NCI-H1092 treated with DMSO at 0.1 percent for 48 hours (cell line): ENCODE data around the gene POGK.
"Not testable (repeated sequence)": the region's sequence is repeated elsewhere in the genome, so short reads cannot be mapped to it uniquely, and the experiment has no call there.

ENCODE experiments used
- DNase-seq: peaks from one replicate; lab custom pipeline; 2025; lab: John Stamatoyannopoulos, UW

POGK gene

GRCh38 chr1:166857995-166858394, 18.7 kb downstream of the POGK start:
- DNase-seq: no peak

DNA sequence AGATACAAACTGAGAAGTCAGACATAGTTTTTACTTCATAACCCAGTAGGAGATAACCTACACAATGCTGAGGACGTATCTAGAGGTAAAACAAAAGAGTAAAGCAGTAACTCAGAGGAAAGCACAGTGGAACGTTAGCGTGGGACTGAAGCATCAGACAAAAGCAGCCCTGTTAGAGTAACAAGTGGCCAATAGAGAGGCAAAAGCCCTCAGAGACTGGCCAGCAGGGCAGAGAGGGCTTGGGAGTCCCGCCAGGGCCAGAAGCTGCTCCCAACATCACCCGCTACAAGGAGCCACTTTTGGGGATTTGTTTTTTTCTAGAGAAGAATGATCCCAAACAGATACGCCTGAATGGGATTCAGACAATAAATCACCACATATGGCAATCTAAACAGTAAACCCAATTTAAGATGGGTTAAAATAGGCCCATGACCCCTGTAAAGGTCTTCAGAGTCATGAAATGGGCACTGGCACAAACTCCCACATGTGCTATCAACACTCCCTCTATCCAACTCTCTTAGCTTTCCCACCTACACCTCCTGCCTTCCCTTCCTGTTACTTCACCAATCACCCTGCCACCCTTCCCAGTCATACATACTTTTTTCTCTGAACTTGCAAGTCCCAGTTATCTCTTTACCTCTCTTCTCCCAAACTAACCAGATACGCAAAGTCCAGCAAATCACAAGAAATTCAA, 19.6 kb downstream of the POGK start:
- no peak for DNase-seq

DNA sequence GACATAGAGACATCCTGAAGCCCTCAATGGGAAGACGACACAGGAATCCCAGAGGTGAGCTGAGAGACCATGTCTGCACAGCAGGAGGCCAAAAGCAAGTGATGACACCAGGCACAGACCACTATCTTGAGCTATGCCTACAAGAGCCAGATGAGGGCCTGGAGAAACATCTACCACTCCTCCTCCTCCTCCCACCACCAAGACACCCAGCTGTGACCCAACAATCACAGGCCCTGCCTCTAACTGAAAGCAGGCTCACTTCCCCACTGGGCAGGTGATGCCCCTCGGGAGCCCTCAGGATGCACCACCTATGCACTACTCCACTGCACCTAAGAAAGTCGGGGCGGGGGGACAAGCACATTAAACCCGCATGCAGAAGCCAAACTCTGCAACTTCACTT, 20.3 kb downstream of the POGK start:
- DNase-seq: no peak

DNA sequence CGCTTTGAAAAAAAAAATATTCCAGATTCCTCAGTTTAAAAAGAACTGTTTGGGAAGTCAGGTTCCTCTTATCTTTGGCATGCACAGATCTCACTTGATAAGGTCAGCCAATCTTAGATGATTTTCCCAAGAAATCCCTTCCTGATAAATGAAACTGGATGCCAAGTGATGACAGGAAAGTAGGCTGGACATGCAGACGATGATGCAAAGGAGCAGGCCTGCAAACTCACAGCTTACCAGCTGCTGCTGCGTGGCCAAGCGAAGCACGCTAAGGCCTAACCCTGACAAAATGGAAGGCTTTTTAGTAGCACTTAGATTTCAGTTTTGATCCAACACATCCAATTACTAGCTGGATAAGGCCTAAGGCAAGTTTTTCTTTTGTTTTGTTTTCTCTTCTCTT, 26.7 kb downstream of the POGK start:
- DNase-seq: no peak

DNA sequence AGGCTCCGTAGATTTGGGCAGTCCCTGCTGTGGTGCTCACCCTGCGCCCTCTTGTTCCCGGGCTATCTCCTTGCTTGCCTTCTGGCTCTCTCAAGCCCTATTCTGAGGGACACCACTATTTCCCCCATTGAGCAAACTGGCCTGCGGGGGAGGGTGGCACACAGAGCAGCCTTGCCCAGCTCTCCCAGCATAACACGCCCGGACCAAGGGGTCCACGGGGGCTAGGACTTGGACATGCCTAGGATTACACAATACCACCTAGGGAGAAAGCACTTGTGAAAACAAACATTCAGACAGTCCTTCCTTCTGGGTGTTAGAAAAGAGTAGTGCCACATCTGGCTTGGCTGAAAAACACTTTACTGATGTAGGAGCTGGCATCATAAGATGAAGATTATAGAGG, 29.4 kb downstream of the POGK start:
- no peak for DNase-seq

DNA sequence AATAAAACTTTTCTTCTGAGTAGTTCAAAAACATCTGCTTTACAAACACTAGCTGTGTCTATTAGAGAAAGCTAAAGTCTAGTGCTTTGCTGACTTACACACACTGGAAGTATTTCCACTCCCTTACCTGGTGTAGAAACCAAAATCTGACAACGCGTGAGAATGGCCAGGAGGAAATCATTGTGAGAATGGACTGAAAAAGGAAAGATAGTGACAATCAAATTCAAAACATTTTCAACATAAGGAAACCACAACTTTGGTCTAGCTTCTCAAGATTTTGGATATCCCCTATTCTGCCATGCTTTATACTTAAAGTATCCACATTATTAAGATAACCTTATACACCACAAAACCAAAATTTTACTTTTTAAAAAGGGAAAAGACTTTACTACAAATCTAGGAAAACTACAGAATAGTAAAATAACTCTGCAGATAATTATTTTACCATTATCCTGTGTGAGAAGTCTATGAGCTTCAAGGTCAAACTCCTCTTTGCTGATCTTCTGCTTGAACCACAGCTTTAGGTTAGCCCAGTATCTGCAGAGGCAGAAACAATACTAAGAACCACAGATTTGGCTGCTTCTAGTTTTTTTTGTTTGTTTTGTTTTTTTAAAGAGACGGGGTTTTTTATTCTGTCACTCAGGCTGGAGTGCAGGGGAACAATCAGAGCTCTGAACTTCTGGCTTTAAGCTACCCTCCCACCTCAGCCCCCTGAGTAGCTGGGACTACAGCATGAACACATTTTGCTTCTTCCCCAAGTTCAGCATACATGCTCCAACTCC, 30.2 kb downstream of the POGK start:
- no peak for DNase-seq

- DNase-seq: no peak
Measured at GRCh38 chr1:166870584-166870983, 31.3 kb downstream of the POGK start.

DNA sequence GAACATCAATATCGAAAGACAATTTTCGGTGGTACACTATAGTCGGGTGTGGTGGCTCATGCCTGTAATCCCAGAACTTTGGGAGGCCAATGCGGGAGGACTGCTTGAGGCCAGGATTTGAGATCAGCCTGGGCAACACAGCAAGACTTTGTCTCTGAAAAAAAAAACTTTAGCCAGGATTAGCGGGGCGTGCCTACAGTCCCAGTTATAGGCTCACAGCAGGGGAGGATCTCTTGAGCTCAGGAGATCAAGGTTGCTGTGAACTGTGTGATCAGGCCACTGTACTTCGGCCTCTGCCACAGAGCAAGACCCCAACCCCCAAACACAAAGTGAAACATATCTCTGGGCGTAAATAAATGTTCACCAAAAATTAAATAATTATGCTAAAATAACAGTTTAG, 35.2 kb downstream of the POGK start:
- no peak for DNase-seq

GRCh38 chr1:166875302-166875733, 36.0 kb downstream of the POGK start:
- peak; percentile 63 for DNase-seq

DNA sequence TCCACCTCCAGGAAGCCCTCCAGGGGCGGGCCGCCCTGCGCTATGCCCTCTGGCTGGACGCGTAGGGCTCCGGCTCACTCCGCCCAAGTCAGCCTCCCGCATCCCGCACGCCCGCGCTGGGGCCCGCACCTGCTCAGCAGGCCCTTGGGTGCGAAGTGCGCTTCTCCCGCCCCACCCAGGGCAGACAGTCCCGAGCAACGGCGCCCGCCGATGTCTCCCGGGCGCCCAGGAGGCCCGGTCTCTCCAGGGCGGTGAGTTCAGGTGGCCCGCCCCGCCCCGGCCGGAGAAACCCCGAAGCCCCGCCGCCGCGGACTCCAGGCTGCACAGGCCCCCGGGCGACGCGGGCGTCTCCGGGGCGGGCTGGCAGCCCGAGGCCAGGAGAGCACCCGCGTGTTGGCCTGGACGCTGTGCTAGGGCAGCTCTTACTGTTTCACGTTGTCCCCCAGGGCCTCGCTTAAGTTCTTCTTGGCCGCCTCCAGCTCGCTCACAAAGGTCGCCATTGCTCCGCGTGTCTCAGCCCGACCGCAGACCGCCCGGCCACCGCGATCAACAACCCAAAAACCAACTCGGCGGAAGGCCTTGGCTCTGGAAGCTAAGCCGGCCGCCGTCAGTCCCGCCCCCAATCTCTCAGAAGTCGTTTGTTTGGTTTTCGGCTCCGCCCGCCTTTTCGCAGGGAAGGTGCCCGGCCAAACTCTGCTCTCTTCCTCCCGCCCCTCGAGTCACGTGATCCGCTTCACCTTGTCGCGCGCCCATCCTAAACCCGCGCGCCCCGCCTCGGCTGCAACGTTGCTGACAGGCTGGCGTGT, 36.7 kb downstream of the POGK start, which contains the start of gene TADA1:
TADA1 (minus strand) TSS at position 531 of the 806 bp plus-strand sequence; CDS start at position 500, 31 bp downstream.
- peak; percentile 100 for DNase-seq

DNA sequence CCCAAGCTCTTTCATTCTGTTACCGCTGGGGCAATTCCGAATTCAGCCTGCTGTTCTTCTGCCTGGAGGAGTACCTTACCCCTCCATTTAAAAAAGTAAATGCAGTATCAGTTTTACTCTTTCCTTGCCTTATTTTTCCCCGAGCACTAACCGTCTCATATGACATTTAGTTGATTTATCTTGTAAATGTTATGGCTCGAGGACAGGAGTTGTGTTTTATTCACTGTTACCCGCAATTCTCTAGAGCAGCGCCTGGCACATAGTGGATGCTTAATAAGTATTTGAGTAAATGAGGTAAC, 37.2 kb downstream of the POGK start:
- no peak for DNase-seq

DNA sequence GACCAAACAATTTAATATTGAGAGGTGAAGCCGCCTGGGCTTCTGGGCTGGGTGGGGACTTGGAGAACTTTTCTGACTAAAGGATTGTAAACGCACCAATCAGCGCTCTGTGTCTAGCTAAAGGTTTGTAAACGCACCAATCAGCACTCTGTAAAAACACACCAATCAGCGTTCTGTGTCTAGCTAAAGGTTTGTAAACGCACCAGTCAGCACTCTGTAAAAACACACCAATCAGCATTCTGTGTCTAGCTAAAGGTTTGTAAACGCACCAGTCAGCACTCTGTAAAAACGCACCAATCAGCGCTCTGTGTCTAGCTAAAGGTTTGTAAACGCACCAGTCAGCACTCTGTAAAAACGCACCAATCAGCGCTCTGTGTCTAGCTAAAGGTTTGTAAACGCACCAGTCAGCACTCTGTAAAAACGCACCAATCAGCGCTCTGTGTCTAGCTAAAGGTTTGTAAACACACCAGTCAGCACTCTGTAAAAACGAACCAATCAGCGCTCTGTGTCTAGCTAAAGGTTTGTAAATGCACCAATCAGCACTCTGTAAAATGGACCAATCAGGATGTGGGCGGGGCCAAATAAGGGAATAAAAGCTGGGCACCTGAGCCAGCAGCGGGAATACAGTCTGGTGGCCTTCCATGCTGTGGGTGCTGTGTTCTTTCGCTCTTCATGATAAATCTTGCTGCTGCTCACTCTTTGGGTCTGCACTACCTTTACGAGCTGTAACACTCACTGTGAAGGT, 39.1 kb downstream of the POGK start:
- DNase-seq: not testable (repeated sequence)

DNA sequence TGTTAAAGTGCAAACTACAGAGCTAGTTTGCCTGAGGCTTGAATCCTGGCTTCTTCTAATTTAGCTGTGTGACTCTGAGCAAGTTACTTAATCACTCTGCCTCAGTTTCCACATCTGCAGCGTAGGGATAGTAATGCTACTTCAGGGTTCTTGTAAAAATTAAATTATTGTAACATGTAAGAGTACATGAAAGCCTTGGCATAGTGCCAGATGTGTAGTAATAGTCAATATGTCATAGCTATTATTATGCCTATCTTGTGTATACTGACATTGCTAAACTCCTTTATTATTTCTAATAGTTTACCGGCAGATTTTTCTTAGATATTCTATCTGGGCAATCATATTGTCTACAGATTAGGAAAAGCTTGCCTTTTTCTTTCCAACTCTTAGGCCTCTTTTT, 43.6 kb downstream of the POGK start:
- no peak for DNase-seq

- DNase-seq: peak; percentile 46
Measured at GRCh38 chr1:166884040-166884642, 44.9 kb downstream of the POGK start.

DNA sequence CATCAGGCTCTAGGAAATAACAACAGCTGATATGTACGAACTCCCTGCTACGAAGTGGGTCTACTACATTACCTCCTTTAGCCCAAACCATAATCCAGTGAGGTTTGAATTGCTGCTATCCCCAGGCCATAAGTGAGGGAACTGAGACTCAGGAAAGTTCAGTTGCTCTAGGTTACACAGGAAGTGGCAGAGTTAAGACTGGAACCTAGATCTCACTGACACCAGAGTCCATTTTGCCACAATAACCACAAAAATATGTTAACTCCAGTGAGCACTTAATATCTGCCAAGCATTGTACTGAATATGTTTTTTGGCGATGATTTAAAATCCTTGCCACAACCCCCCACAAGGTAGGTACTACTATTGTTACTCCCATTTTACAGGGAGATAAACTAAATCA, 45.7 kb downstream of the POGK start:
- no peak for DNase-seq

DNA sequence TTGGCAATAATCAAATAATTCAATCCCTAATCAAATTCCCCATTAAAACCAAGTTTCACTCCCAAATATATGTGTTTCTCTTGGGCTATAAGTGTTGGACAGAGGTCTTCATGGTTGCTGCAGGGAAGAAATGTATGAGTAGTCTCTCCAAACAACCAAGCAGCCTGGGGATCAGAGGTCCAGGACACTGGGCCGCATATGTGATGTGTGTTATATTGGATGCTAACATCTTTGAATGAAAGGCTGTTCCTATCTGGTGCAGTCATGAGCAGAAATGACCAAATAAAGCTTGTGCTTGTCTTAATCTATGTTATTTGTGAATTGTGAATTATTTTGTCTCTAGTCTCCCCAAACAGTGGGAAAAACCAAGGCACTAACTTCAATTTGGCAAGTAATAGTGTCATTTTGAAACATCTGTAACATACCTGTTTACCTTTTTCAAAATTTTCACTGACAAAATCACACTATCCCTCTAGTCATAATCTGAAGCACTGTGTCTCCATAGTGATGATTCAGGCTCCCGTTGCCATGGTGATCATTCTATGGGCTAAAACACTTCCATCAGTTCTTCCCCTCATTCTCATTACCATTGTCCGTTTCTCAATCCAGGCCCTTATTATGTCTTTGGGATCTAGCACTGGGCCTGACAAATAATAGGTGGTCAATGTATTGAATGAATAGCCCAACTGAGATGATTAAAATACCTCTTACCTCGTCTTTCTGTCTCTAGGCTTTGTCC, 49.3 kb downstream of the POGK start:
- no peak for DNase-seq

- no peak for DNase-seq
Measured at GRCh38 chr1:166889776-166890175, 50.5 kb downstream of the POGK start.

DNA sequence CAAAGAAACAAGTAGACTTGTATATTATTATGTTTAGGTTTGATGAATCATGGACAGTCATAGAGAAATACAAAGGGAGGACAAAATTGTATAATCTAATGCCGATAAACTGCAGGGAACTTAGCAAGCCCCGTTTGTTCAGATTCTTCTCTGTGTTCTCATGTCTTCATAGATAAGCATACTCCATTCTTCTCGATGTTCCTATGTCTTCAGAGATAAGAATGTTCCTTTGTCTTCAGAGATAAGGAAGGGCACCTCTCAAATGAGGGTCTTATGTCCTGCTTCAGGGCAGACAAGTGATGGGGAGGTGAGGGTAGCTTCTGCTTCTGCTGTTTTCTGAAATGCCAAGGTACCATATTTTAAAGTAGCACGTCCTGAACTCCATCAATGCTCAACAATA, 56.5 kb downstream of the POGK start:
- DNase-seq: no peak

- no peak for DNase-seq
Measured at GRCh38 chr1:166899769-166900168, 60.5 kb downstream of the POGK start.

DNA sequence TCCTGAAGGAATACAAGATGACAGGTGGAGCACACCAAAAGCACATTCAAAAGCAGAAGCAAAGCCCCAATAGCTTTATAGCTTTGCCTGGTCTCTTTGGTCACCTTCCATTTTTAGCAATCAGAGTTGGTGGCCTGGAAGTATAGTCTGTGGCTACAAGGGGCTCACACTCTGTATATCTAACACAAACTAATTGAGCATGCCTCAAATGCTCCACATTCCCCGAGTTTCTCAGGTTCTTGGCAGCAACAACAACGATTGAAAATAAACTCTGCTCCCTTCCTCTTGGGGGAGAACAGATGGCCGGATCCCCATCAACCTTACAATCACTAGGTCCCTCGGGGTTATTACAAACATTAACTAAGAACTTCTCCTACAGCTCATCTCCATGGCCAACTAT, 61.7 kb downstream of the POGK start:
- DNase-seq: no peak

- no peak for DNase-seq
Measured at GRCh38 chr1:166902279-166902678, 63.0 kb downstream of the POGK start.
